GM21528 (cell line): ENCODE measurements around the gene MYADM.

Experiments used
- ATAC-seq: cut with Tn5 transposase; IDR thresholded peaks from one replicate; pipeline ENCODE4 v1.9.1; 2021; ENCODE audit warnings: mild to moderate bottlenecking, moderate library complexity; ENCODE audit not compliant: unreplicated experiment, low FRiP score

MYADM gene

DNA sequence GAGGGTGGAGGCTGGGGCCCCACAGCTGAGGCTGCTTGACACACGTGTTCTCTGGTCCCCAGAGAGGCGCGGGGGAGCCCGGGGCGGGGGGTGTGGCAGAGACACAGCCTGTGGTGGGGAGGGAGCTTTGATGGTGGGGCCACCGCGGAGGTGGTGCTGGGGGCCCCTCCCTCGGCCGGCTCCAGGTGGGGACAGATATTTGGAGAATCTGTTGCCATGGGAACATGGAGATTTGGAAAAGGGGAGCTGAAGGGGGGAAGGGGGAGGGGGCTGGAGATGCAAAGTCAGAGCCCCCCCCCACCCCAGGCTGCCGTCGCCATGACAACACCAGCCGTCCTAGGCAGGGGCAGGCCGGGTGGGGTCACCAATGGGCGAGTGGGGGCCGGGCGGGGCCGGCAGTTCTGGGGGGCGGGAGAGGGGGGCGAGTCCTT, 15.6 kb downstream of the MYADM start:
- no peak for ATAC-seq

DNA sequence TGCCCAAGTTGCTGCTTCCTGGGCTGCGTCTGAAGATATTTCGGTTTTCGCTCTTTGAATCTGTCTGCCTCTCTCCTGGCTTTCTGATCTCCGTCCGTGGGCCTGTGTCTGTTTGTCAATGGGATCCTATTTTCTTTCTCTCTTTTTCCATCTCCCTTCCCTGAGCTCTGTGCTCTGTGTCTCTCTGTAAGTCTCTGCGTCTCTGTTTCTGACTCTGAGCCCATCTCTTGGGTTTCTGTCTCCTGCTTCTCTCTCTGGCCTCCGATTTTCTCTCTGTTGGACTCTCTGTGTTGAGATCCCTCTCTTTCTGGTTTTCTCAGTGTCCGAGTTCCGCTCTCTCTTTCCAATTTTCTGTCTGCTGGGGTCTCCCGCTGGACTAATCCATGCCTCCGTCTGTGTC, 16.1 kb downstream of the MYADM start:
- ATAC-seq = no peak

DNA sequence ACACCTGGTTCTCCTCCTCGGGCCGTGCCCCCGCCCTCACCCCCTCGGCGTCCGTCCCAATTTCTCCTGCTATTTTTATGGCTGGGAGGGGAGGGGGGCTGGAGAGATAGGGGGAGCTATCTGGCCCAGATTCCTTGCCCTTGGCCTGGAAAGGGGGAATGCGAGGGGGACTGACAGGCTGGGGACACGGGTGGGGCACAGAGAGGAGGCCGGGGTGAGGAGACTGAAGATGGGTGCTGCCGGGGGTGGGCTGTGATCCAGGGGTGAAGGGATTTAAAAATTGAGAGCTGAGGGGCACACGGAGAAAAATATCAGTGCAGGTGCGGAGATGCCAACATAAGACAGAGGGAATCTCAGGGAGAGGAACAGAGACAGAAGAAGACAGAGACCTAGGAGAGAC, 16.6 kb downstream of the MYADM start:
- no peak for ATAC-seq

DNA sequence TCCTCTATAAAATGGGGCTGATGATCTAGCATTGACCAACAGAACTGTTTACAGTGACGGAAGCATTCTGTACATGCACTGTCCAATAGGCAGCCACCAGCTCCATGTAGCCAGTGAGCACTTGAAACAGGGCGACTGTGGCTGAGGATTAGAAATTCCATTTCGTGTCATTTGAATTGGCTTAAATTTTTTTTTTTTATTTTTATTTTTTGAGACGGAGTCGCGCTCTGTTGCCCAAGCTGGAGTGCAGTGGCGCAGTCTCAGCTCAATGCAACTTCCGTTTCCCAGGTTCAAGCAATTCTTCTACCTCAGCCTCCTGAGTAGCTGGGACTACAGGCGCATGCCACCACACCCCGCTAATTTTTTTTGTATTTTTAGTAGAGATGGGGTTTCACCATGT, 17.4 kb downstream of the MYADM start:
- ATAC-seq = no peak

DNA sequence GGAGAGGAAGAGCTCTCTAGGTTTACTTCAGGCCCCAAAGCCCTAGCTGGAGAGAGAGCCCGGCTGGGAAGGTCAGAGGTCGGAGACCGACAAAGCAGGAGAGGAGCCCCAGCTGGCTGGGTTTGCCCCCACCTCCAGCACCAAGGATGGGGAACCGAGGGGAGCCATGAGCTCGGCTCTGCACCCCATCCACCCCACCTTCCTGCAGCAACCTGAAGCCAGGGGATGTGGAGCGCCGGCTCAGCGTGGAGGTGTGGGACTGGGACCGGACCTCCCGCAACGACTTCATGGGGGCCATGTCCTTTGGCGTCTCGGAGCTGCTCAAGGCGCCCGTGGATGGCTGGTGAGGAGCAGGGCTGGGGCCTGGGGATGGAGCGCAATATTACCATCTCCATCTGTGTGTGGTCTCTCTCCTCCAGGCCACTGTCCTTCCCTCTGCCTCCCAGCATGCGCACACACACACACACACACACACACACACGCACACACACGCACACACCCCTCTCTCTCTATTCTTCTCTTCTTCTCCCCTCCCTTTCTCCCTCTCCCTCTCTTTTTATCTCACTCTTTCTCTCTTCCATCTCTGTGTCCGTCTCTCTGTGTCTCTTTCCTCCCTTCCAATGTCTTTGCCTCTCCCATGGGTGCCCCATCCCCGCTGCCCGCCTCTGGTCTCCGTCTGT, 24.8 kb downstream of the MYADM start:
- ATAC-seq = no peak

DNA sequence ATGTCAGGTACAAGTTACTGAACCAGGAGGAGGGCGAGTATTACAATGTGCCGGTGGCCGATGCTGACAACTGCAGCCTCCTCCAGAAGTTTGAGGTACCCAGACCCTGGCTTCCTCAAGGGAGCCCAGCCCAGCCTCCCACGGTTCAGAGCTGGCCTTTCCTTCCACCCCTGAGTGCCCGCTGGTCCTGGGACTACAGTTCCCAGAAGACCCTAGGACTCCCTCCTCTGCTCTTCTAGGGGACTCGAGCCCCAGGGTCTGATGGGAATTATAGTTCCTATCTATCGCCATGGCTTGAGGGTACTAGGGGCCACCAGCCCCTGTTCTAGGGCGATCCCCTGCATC, 25.3 kb downstream of the MYADM start:
- ATAC-seq = no peak

DNA sequence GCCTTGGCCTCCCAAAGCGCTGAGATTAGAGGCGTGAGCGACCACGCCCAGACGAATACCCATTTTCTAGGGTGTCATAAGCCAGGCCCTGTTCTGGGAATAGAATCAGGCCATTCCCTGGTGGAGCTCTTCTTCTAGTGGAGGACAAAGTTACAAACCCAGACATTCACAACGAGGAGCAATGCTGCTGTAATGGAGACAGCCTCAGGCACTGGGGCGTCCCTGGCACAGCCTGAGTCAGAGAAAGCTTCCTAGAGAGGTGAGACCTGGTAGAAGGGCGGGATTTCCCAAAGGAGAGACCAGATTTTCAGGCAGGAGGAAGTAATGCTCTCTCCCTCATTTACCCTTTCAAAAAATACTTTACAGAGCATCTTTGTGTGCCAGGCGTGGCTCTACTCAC, 27.0 kb downstream of the MYADM start:
- no peak for ATAC-seq

DNA sequence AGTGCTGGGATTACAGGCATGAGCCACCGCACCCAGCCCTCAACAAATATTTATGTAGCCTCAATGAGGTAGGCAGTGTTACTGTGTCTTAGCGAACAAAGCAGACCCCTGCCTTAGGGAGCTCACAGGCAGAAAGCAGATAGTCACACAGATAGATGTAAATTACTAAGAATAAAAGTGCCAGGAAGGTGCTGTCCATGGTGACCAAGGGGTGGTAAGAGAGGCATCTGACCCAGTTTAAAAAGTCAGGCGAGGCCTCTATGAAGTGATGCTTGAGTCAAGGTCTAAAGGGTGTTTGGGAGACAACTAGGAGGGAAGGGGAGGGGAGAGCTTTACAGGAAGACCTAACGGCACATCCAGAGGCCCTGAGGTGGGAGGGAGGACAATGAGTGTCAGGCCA, 29.0 kb downstream of the MYADM start:
- no peak for ATAC-seq

DNA sequence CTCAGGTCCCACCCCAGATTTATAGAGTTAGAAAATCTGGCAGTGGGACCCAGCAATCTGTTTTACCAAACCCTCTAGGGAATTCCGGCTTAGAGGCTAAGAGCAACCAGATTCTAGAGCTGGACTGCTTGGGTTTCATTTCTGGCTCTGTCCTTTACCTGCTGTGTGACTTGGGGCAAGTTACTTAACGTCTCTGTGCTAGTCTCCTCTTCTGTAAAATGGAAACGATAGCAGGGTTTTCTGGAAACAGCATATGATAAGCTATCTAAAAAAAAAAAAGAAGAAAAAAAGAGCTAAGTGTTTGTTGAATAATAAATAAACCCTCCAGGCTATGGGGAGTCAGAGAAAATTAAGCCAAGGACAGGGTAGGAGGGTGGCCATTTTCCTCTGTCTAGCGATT, 29.8 kb downstream of the MYADM start:
- ATAC-seq = no peak

DNA sequence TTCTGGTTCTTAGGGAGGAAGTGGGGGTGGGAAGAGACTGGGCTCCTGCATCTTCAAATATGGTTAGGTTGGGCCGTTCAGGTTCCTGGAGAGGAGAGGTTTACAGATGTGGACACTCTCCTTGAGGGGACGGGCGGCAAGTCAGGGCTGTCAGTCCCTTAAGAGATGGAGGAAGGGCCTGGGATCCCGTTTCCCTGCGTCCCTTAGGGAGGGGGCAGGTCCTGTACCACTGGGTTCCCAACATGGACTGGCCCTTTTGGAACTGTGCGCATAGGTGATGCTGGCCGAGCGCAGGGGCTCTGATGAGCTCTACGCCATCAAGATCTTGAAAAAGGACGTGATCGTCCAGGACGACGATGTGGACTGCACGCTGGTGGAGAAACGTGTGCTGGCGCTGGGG, 30.5 kb downstream of the MYADM start:
- no peak for ATAC-seq

DNA sequence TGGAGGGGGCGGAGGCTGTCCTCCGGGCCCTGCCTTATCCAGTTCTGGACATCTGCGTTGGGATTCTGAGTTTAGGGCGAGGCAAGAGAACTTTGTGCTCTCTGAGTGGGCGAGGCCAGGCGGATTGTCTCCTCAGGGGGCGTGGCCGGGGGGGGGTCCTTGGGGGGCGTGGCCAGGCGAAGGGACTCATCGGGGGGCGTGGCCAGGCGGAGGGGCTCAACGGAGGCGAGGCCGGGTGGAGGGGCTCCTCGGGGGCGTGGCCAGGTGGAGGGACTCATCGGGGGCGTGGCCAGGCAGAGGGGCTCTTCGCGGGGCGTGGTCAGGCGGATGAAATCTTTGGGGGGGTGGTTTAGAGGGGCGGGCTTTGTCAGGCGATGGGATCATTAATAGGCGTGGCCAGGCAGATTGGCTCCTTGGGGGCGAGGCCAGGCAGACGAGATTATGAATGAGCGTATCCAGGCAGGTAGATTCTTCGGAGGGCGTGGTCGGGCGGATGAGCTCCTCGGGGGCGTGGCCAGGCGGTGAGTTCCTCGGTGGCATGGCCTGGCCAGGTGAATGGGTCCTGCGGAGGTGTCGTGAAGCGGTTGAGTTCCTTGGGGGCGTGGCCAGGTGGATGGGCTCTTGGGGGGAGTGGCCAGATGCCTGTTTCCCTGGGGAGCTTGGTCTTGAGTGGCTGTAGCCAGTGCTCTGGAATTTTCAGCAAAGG, 31.1 kb downstream of the MYADM start:
- no peak for ATAC-seq

DNA sequence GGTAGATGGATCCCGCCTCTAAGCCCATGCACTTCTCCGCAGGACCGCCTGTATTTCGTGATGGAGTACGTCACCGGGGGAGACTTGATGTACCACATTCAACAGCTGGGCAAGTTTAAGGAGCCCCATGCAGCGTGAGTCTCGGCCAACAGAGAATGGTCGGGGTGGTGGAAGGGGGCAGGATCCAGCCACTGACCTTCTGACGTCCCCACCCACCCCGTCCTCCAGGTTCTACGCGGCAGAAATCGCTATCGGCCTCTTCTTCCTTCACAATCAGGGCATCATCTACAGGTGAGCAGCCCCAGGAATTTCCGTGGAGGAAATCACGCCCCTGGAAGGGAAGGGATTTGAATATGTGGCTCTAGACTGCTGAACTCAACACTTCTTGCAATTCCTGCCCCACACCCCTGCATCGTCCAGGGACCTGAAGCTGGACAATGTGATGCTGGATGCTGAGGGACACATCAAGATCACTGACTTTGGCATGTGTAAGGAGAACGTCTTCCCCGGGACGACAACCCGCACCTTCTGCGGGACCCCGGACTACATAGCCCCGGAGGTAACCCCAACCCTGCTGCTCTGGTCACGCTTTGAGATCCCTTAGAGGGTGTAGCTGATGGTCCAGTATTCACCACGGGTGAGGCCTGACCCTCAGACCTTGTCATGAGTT, 32.6 kb downstream of the MYADM start:
- ATAC-seq = no peak

DNA sequence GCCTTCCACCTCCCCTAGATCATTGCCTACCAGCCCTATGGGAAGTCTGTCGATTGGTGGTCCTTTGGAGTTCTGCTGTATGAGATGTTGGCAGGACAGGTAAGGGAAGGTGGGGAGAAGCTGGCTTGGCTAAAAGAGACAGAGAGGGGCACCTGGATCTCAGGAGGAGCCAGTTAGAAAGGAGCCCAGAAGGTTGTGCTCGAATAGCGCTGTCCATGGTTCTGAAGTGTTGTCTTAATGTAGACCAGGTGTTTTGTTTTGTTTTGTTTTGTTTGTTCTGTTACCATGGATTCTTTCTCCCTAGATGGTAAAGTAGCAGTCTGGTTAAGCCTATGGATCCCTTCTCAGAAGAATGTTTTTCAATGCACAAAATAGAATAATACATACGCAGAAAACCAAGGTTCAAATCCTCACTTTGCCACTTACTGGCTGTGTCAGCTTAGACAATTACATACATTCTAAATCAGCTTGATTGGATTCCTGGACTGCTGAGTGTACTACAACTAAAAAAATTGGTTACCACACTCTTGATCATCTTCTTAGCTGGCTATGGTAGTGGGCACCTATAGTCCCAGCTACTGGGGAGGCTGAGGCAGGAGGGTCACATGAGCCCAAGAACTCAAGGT, 35.5 kb downstream of the MYADM start:
- ATAC-seq = no peak

DNA sequence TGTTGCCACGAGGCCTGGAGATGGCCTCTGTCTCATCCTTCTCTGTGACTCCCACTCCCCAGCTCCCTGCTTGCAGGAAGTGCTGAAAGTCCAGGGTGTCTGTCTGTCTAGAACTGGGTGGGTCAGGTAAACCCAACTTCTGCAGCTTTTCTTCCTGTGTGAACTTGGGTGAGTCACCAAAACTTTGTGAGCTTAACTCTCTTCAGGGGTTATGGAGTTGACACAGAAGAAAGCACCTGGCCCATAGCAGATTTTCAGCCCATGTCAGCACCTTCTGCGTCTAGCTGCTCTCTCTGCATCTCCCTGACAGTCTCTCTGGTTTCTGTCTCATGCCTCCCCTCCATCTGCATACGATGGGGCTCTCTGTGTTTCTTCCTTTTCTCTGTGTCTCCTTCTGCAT, 37.2 kb downstream of the MYADM start:
- ATAC-seq = no peak

DNA sequence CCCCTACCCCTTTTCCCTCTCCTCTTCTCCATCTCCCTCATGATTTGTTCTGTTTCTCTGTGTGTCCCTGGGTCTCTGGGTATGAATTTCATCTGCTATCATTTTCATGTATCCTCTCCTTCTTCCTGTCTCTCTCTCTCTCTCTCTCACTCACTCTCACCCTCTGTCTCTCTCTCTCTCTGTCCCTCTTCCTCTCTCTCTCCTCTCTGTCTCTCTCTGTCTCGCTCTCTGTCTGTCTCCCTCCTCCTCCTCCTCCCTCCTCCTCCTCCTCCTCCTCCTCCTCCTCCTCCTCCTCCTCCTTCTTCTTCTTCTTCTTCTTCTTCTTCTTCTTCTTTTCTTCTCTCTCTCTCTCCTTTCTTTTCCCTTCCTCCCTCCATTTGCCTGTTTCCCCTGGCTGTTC, 38.1 kb downstream of the MYADM start:
- no peak for ATAC-seq

DNA sequence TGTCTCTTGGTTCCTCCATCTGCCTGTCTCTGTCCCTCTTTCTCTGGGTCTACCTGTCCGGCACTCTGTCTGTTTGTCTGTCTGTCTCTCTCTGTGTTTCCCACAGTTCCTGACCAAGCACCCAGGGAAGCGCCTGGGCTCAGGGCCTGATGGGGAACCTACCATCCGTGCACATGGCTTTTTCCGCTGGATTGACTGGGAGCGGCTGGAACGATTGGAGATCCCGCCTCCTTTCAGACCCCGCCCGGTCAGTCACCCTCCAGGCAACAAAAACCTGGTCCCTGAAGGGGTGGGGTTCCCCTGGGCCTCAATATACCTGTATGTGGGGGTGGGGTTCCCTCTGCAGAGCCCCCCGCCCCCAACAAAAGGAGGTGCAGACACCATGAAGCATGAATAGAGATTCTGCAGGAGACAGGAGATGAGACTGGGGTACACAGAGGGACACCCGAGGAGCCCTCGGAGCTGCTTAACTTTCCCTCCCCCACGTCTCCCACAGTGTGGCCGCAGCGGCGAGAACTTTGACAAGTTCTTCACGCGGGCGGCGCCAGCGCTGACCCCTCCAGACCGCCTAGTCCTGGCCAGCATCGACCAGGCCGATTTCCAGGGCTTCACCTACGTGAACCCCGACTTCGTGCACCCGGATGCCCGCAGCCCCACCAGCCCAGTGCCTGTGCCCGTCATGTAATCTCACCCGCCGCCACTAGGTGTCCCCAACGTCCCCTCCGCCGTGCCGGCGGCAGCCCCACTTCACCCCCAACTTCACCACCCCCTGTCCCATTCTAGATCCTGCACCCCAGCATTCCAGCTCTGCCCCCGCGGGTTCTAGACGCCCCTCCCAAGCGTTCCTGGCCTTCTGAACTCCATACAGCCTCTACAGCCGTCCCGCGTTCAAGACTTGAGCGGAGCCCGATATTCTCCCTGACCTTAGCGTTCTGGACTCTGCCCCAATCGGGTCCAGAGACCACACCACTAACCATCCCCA, 38.8 kb downstream of the MYADM start:
- no peak for ATAC-seq

DNA sequence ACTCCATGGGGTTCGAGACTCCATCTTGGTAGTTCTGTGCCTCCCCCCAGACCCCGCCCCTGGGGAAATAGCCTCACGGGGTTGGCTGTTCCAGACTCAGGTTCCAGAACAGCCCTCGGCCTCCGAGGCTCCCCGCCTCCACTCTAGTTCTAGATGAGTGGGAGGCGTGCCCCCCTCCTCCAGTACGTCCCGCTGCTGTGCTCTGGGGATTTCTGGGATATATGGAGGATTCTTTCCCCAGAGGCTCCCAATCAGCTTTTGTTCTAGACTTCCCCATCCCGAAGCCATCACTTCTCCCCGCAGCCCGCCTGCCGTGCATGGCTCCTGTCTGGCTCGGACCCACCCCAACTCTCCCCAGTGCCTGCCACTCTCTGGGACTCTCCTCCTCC, 39.5 kb downstream of the MYADM start:
- ATAC-seq = no peak

DNA sequence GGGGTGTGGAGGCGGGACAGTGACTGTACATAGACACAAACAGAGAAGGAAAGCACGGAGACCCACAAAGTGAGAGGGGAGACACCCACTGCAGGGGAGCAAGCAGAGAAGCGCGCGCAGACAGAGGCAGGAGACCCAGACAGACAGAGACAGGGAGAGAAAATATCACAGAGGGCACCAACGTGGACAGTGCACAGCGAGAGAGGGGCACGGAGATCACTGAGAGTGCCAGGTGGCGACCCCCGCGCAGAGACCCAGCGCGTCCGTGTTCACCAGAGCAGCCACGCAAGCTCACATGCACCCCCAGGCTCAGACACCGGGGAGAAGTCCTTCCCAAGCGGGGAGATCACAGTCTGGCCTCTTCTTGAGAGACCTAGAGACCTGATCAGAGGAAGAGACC, 40.0 kb downstream of the MYADM start:
- ATAC-seq = no peak

DNA sequence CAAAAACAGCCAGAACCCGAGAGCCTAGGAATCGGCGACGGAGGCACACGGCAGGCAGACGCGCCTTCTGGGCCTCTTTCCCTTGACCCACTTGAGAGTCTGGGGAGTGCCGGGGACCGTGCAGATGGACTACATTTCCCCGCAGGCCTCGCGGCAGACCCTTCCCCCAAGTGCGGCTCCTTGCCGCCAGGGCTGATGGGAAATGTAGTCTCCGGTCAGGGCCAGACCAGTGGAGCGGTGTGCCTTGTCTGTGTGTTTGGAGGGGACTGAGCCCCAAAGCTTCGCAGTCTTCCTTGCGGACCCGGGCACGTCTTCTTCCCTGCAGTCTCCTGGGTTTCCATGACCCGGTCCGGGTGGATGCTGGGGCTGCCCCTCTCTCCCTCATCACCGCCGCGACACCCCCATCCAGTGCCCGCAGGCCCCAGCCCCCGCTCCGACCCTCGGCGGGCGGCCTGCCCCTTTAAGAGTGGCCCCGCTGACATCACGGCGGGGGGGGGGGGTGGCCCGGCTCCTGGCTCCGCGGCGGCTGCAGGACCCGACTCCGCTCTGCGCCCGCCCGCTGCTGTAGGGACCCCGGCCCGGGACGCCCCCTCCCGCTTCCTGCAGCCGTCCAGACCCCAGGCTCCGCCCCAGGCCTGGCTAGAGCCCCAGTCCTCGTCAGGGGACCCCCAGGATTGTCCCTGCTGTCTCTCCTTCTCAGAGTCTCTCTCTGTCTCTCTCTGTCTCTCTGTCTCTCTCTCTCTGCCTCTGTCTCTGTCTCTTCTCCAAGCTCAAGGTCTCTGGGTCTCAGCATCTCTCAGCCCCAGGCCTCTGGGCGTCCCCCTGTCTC, 40.6 kb downstream of the MYADM start:
- ATAC-seq = no peak
